ENCODE measurements around the gene SDK2. TPM values are rescaled to one million over a fixed set of nuclear protein-coding genes. Genes with fewer than 3 reads are reported as not detected.

The SDK2 gene
- total RNA-seq, 1 donor from 2014 or later = 31.2 TPM

- Mint-ChIP-seq H3K27me3 (ENCODE audit: low read depth) (no peaks in the 10 kb centered on the region), H3K4me1 (peaks cover 47% of the 10 kb centered on the region), H3K27ac (ENCODE audit: unreplicated experiment) (no peak overlapping the region), H3K9me3 (no peaks in the 10 kb centered on the region), H3K4me3 (no peak overlapping the region), H3K36me3 (ENCODE audit: low read depth) (no peaks in the 10 kb centered on the region)
- no peak for DNase-seq (ENCODE audit: low read depth, low spot score)
- TF ChIP-seq, protein P1, sequence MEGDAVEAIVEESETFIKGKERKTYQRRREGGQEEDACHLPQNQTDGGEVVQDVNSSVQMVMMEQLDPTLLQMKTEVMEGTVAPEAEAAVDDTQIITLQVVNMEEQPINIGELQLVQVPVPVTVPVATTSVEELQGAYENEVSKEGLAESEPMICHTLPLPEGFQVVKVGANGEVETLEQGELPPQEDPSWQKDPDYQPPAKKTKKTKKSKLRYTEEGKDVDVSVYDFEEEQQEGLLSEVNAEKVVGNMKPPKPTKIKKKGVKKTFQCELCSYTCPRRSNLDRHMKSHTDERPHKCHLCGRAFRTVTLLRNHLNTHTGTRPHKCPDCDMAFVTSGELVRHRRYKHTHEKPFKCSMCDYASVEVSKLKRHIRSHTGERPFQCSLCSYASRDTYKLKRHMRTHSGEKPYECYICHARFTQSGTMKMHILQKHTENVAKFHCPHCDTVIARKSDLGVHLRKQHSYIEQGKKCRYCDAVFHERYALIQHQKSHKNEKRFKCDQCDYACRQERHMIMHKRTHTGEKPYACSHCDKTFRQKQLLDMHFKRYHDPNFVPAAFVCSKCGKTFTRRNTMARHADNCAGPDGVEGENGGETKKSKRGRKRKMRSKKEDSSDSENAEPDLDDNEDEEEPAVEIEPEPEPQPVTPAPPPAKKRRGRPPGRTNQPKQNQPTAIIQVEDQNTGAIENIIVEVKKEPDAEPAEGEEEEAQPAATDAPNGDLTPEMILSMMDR (conservative IDR thresholded peaks at IDR 0.05) = no peak
Measured at GRCh38 chr17:73586921-73587602, 57.2 kb downstream of the SDK2 start.

- DNase-seq (ENCODE audit: low read depth, low spot score) = no peak
- no peaks in the 10 kb centered on the region for H3K9me3 Mint-ChIP-seq
- peaks cover 51% of the 10 kb centered on the region for H3K4me1 Mint-ChIP-seq
- H3K27me3 Mint-ChIP-seq (ENCODE audit: low read depth) = no peaks in the 10 kb centered on the region
- no peaks in the 10 kb centered on the region for H3K36me3 Mint-ChIP-seq (ENCODE audit: low read depth)
- TF ChIP-seq, protein P1 (conservative IDR thresholded peaks at IDR 0.05) = no peak
- H3K4me3 Mint-ChIP-seq = no peak overlapping the region
- H3K27ac Mint-ChIP-seq (ENCODE audit: unreplicated experiment) = no peak overlapping the region
Measured at GRCh38 chr17:73586275-73586832, 57.9 kb downstream of the SDK2 start.

- Mint-ChIP-seq H3K36me3 (ENCODE audit: low read depth) (no peaks in the 10 kb centered on the region), H3K4me1 (peaks cover 51% of the 10 kb centered on the region), H3K4me3 (no peak overlapping the region), H3K27ac (ENCODE audit: unreplicated experiment) (no peak overlapping the region), H3K9me3 (no peaks in the 10 kb centered on the region), H3K27me3 (ENCODE audit: low read depth) (no peaks in the 10 kb centered on the region)
- TF ChIP-seq, protein P1 (conservative IDR thresholded peaks at IDR 0.05) = no peak
- DNase-seq (ENCODE audit: low read depth, low spot score) = no peak
Measured at GRCh38 chr17:73585583-73585982, 58.7 kb downstream of the SDK2 start.

- H3K27ac Mint-ChIP-seq (ENCODE audit: unreplicated experiment) = no peak overlapping the region
- peaks cover 51% of the 10 kb centered on the region for H3K4me1 Mint-ChIP-seq
- H3K9me3 Mint-ChIP-seq = no peaks in the 10 kb centered on the region
- no peak for DNase-seq (ENCODE audit: low read depth, low spot score)
- no peaks in the 10 kb centered on the region for H3K27me3 Mint-ChIP-seq (ENCODE audit: low read depth)
- H3K36me3 Mint-ChIP-seq (ENCODE audit: low read depth) = no peaks in the 10 kb centered on the region
- H3K4me3 Mint-ChIP-seq = no peak overlapping the region
- TF ChIP-seq, protein P1 (conservative IDR thresholded peaks at IDR 0.05) = no peak
Measured at GRCh38 chr17:73584987-73585386, 59.3 kb downstream of the SDK2 start.

DNA sequence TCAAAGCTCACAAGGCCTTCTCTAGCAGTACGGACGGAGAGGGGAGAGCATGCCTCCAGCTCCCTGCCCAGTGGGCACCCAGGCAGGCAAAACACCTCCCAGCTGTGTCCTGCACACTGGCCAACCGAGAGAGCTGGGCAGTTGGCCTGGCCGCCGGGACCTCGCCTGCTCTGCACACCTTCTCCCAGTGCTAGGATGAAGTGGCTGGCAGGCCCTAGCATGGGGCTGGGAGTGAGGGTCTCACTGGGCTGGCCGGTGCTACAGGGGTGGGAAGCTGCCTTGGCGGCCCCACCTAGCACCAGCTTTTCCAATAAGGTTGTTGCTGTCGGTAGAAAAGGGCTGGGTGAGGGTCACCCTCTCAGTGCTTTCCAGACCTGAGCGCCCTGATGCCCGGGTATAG is 60.2 kb downstream of the SDK2 start:
- no peak overlapping the region for H3K27ac Mint-ChIP-seq (ENCODE audit: unreplicated experiment)
- no peaks in the 10 kb centered on the region for H3K36me3 Mint-ChIP-seq (ENCODE audit: low read depth)
- H3K9me3 Mint-ChIP-seq = no peaks in the 10 kb centered on the region
- peaks cover 46% of the 10 kb centered on the region for H3K4me1 Mint-ChIP-seq
- H3K4me3 Mint-ChIP-seq = no peak overlapping the region
- no peak for DNase-seq (ENCODE audit: low read depth, low spot score)
- H3K27me3 Mint-ChIP-seq (ENCODE audit: low read depth) = no peaks in the 10 kb centered on the region
- TF ChIP-seq, protein P1 (conservative IDR thresholded peaks at IDR 0.05) = no peak
